ENCODE data around the gene NTSR1. TPM values are rescaled to one million over a fixed set of nuclear protein-coding genes. Genes with fewer than 3 reads are reported as not detected.
A peak's percentile ranks its signal among the peaks of the same experiment; 100 is the strongest.

The NTSR1 gene
- total and polyA plus RNA-seq, 5 donors from 2014 or later = 0.11 to 0.37 TPM; not detected in 3

- ATAC-seq (ENCODE audit: low read depth in 2 of 2) (no peak), DNase-seq (no peak)
- H3K36me3 Mint-ChIP-seq = peaks cover 25% of the 10 kb centered on the region
- H3K27me3 ChIP-seq (ENCODE audit: control insufficient read depth, insufficient read depth, low read length) = no peaks in the 10 kb centered on the region
- no peak overlapping the region for H3K4me3 ChIP-seq (ENCODE audit: low read depth, low read length)
- peaks cover 12% of the 10 kb centered on the region for H3K27me3 Mint-ChIP-seq
- H3K27ac Mint-ChIP-seq = no peak overlapping the region
- H3K36me3 ChIP-seq (ENCODE audit: control insufficient read depth, insufficient read depth, low read length) = peaks cover 11% of the 10 kb centered on the region
- no peaks in the 10 kb centered on the region for H3K9me3 ChIP-seq (ENCODE audit: control insufficient read depth in 2 of 2, low read length in 2 of 2)
- H3K4me1 Mint-ChIP-seq = peaks cover 0 to 40% (median 16%) of the 10 kb centered on the region in 4 donors
- no peak overlapping the region for H3K27ac ChIP-seq (ENCODE audit: insufficient read depth, low read length, poor library complexity, severe bottlenecking)
- H3K9me3 Mint-ChIP-seq = no peaks in the 10 kb centered on the region
- H3K4me1 ChIP-seq (ENCODE audit: control insufficient read depth, insufficient read depth, low read length, poor library complexity, severe bottlenecking) = peaks cover 27% of the 10 kb centered on the region
- peak overlapping the region in 2 of 4 donors; percentile 47 to 71 for H3K4me3 Mint-ChIP-seq
Measured at GRCh38 chr20:62800314-62801259, 92.0 kb downstream of the NTSR1 start.

- Mint-ChIP-seq H3K27ac (no peak overlapping the region), H3K36me3 (peaks cover 25% of the 10 kb centered on the region)
Measured at GRCh38 chr20:62801284-62802010, 92.8 kb downstream of the NTSR1 start.

GRCh38 chr20:62802026-62802712, 93.5 kb downstream of the NTSR1 start:
- Histone ChIP-seq H3K4me3 (ENCODE audit: low read depth, low read length) (no peak overlapping the region), H3K27me3 (ENCODE audit: control insufficient read depth, insufficient read depth, low read length) (no peaks in the 10 kb centered on the region), H3K36me3 (ENCODE audit: control insufficient read depth, insufficient read depth, low read length) (peaks cover 11% of the 10 kb centered on the region), H3K9me3 (ENCODE audit: control insufficient read depth in 2 of 2, low read length in 2 of 2) (no peaks in the 10 kb centered on the region), H3K4me1 (ENCODE audit: control insufficient read depth, insufficient read depth, low read length, poor library complexity, severe bottlenecking) (peaks cover 33% of the 10 kb centered on the region), H3K27ac (ENCODE audit: insufficient read depth, low read length, poor library complexity, severe bottlenecking) (no peak overlapping the region)
- DNase-seq = no peak
- Mint-ChIP-seq H3K9me3 (no peaks in the 10 kb centered on the region), H3K4me1 (peaks cover 0 to 45% (median 16%) of the 10 kb centered on the region in 4 donors), H3K4me3 (peak overlapping the region in 3 of 4 donors; percentile 50 to 95 (median 52)), H3K27me3 (peaks cover 6% of the 10 kb centered on the region), H3K36me3 (peaks cover 25% of the 10 kb centered on the region), H3K27ac (no peak overlapping the region)
- no peak for ATAC-seq (ENCODE audit: low read depth in 2 of 2)

More at GRCh38 chr20:62801284-62802010, 92.8 kb downstream of the NTSR1 start:
- peaks cover 0 to 41% (median 13%) of the 10 kb centered on the region in 4 donors for H3K4me1 Mint-ChIP-seq
- H3K27ac ChIP-seq (ENCODE audit: insufficient read depth, low read length, poor library complexity, severe bottlenecking) = no peak overlapping the region
- H3K4me3 Mint-ChIP-seq = peak overlapping the region in 2 of 4 donors; percentile 47 to 71
- no peaks in the 10 kb centered on the region for H3K9me3 Mint-ChIP-seq
- H3K4me3 ChIP-seq (ENCODE audit: low read depth, low read length) = no peak overlapping the region
- H3K4me1 ChIP-seq (ENCODE audit: control insufficient read depth, insufficient read depth, low read length, poor library complexity, severe bottlenecking) = peaks cover 30% of the 10 kb centered on the region
- H3K9me3 ChIP-seq (ENCODE audit: control insufficient read depth in 2 of 2, low read length in 2 of 2) = no peaks in the 10 kb centered on the region
- no peaks in the 10 kb centered on the region for H3K27me3 ChIP-seq (ENCODE audit: control insufficient read depth, insufficient read depth, low read length)
- DNase-seq (no peak), ATAC-seq (ENCODE audit: low read depth in 2 of 2) (no peak)
- H3K27me3 Mint-ChIP-seq = peaks cover 6% of the 10 kb centered on the region
- H3K36me3 ChIP-seq (ENCODE audit: control insufficient read depth, insufficient read depth, low read length) = peaks cover 11% of the 10 kb centered on the region

DNA sequence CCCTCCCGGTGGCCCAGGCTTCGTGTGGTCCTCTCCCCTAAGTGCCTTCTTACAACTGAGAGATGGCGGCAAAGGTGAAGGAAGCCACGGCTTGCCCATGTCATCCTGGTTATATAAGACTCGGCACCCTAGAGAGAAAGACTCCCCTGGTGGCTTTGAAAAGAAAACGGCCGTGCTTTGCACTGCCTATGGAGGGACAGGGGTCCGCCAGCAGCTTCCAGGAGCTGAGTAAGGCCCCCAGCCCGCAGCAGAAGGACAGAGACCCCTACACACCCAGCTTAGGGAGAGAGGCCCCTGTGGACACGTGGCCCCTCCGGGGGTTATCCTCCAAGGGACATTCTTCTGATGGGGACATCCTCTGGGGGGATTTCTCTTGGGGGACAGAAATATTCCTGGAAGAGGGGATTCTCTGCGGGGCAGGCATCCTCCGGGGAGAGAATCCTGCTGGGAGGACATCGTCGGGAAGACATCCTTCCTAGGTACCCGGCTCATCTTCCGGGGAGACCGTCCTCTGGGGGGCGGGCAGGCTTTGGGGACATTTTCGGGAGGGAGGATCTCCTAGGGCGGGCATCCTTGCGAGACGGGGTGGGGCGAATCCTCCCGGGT, 95.5 kb downstream of the NTSR1 start:
- DNase-seq (peak in 2 of 3 donors; percentile 33 to 49), ATAC-seq (ENCODE audit: low read depth in 2 of 2) (no peak)
- Histone ChIP-seq H3K4me3 (ENCODE audit: low read depth, low read length) (peak overlapping the region; percentile 68), H3K27me3 (ENCODE audit: control insufficient read depth, insufficient read depth, low read length) (no peaks in the 10 kb centered on the region), H3K4me1 (ENCODE audit: control insufficient read depth, insufficient read depth, low read length, poor library complexity, severe bottlenecking) (peaks cover 38% of the 10 kb centered on the region), H3K9me3 (ENCODE audit: control insufficient read depth in 2 of 2, low read length in 2 of 2) (no peaks in the 10 kb centered on the region), H3K36me3 (ENCODE audit: control insufficient read depth, insufficient read depth, low read length) (peaks cover 14% of the 10 kb centered on the region), H3K27ac (ENCODE audit: insufficient read depth, low read length, poor library complexity, severe bottlenecking) (peak overlapping the region; percentile 82)
- Mint-ChIP-seq H3K27me3 (peaks cover 6% of the 10 kb centered on the region), H3K36me3 (peaks cover 17% of the 10 kb centered on the region), H3K27ac (peak overlapping the region; percentile 95 to 96 (median 95)), H3K4me1 (peaks cover 0 to 39% (median 20%) of the 10 kb centered on the region in 4 donors), H3K4me3 (peak overlapping the region; percentile 90 to 97 (median 96)), H3K9me3 (no peaks in the 10 kb centered on the region)

DNA sequence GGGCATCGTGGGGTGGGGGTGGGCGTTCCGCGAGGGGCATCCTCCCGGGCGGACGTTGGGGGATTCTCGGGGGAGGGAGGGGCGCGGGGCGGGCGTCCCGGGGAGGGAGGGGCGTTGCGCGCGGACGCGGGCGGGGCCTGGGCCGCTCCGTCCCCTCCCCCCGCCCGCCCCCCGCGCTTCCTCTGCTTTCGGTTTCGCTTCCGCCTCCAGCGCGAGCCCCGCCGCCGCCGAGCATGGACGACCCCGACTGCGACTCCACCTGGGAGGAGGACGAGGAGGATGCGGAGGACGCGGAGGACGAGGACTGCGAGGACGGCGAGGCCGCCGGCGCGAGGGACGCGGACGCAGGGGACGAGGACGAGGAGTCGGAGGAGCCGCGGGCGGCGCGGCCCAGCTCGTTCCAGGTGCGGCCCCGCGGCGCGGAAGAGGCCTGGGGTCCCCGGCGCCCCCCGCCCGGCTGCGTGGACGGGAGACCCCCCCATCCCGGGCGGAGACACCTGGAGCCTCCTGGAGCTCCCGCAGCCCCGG, 96.1 kb downstream of the NTSR1 start, which contains the start of gene OGFR:
Gene OGFR (plus strand): TSS at position 209 of the 528 bp plus-strand sequence. CDS start 25 bp downstream, at position 234.
- peaks cover 13% of the 10 kb centered on the region for H3K36me3 Mint-ChIP-seq

GRCh38 chr20:62805155-62805710, 96.6 kb downstream of the NTSR1 start:
- Histone ChIP-seq H3K27me3 (ENCODE audit: control insufficient read depth, insufficient read depth, low read length) (no peaks in the 10 kb centered on the region), H3K4me1 (ENCODE audit: control insufficient read depth, insufficient read depth, low read length, poor library complexity, severe bottlenecking) (peaks cover 38% of the 10 kb centered on the region), H3K9me3 (ENCODE audit: control insufficient read depth in 2 of 2, low read length in 2 of 2) (no peaks in the 10 kb centered on the region), H3K36me3 (ENCODE audit: control insufficient read depth, insufficient read depth, low read length) (peaks cover 21% of the 10 kb centered on the region), H3K27ac (ENCODE audit: insufficient read depth, low read length, poor library complexity, severe bottlenecking) (peak overlapping the region; percentile 82), H3K4me3 (ENCODE audit: low read depth, low read length) (peak overlapping the region; percentile 48)
- ATAC-seq (ENCODE audit: low read depth in 2 of 2) (peak; percentile 8 to 26), DNase-seq (peak in 1 of 3 donors; percentile 31)
- Mint-ChIP-seq H3K36me3 (peaks cover 10% of the 10 kb centered on the region), H3K4me3 (peak overlapping the region; percentile 78 to 90 (median 86)), H3K27ac (peak overlapping the region; percentile 60 to 95 (median 69)), H3K27me3 (peaks cover 6% of the 10 kb centered on the region), H3K9me3 (no peaks in the 10 kb centered on the region), H3K4me1 (peaks cover 0 to 36% (median 20%) of the 10 kb centered on the region in 4 donors)

More for the DNA sequence above, 96.1 kb downstream of the NTSR1 start, which contains the start of gene OGFR:
- DNase-seq (peak; percentile 71 to 79 (median 75)), ATAC-seq (ENCODE audit: low read depth in 2 of 2) (peak; percentile 65)
- peaks cover 20% of the 10 kb centered on the region for H3K36me3 ChIP-seq (ENCODE audit: control insufficient read depth, insufficient read depth, low read length)
- Mint-ChIP-seq H3K9me3 (no peaks in the 10 kb centered on the region), H3K27ac (peak within 1 kb of the TSS; percentile 95 to 96 (median 95)), H3K27me3 (peaks cover 6% of the 10 kb centered on the region), H3K4me1 (peaks cover 0 to 39% (median 20%) of the 10 kb centered on the region in 4 donors), H3K4me3 (peak within 1 kb of the TSS; percentile 90 to 97 (median 96))
- no peaks in the 10 kb centered on the region for H3K9me3 ChIP-seq (ENCODE audit: control insufficient read depth in 2 of 2, low read length in 2 of 2)
- peak within 1 kb of the TSS; percentile 68 for H3K4me3 ChIP-seq (ENCODE audit: low read depth, low read length)
- peak within 1 kb of the TSS; percentile 82 for H3K27ac ChIP-seq (ENCODE audit: insufficient read depth, low read length, poor library complexity, severe bottlenecking)
- H3K4me1 ChIP-seq (ENCODE audit: control insufficient read depth, insufficient read depth, low read length, poor library complexity, severe bottlenecking) = peaks cover 38% of the 10 kb centered on the region
- no peaks in the 10 kb centered on the region for H3K27me3 ChIP-seq (ENCODE audit: control insufficient read depth, insufficient read depth, low read length)
